Cardiac muscle cell (in vitro differentiated cells and primary cell): Measurements from ENCODE around the gene ZNF415. TPM values are rescaled to one million over a fixed set of nuclear protein-coding genes. Genes with fewer than 3 reads are reported as not detected.

ENCODE experiments used
- DNase-seq, 2 donors: peaks; one replicate each; pipeline versions ENCODE4 v3.0.0 to v3.0.0-alpha.2; 2010 to 2017; ENCODE audit warnings: low read depth in 1 of 2, low spot score in 1 of 2
- H3K27ac ChIP-seq: fragments of 200-600 bp; sonication (generic); 2 replicates; pipeline ENCODE4 v1.5.1; 2016
- H3K27me3 ChIP-seq: fragments of 200-600 bp; sonication (generic); 2 replicates; pipeline ENCODE4 v1.6.0; 2016; ENCODE audit warnings: control low read depth
- H3K36me3 ChIP-seq: fragments of 200-600 bp; sonication (generic); 2 replicates; pipeline ENCODE4 v1.5.1; 2016; ENCODE audit warnings: control low read depth
- H3K4me1 ChIP-seq: fragments of 200-600 bp; sonication (generic); 2 replicates; pipeline ENCODE4 v1.8.1; 2017; ENCODE audit warnings: low read depth, mild to moderate bottlenecking, mixed run types
- H3K4me3 ChIP-seq: fragments of 200-600 bp; sonication (generic); 2 replicates; pipeline ENCODE4 v1.5.1; 2016; ENCODE audit warnings: mild to moderate bottlenecking
- H3K9me3 ChIP-seq: fragments of 200-600 bp; sonication (generic); 2 replicates; pipeline ENCODE4 v1.5.1; 2017; ENCODE audit warnings: low read depth, mild to moderate bottlenecking, control low read depth
- polyA plus RNA-seq: library from polyadenylated mRNA; unstranded; fragments of >200 nt; fragmentation: Nextera tagmentation; extraction: Ambion mirVana; gene quantifications from 2 replicates; pipeline ENCODE4 v1.2.1, GENCODE V29; 2016
- total RNA-seq: library from RNA; depleted of rRNA; stranded (reverse); fragments of >200 nt; gene quantifications from 2 replicates; pipeline ENCODE4 v1.2.3, GENCODE V29; 2016
- TF ChIP-seq, protein P1 (sequence below): IDR thresholded peaks from 2 replicates; pipeline ENCODE4 v1.5.1; 2012; ENCODE audit warnings: low read depth, mild to moderate bottlenecking, low read length

The ZNF415 gene
- total and polyA plus RNA-seq, 2 experiments from 2014 or later = 11.8 to 17.0 TPM

DNA sequence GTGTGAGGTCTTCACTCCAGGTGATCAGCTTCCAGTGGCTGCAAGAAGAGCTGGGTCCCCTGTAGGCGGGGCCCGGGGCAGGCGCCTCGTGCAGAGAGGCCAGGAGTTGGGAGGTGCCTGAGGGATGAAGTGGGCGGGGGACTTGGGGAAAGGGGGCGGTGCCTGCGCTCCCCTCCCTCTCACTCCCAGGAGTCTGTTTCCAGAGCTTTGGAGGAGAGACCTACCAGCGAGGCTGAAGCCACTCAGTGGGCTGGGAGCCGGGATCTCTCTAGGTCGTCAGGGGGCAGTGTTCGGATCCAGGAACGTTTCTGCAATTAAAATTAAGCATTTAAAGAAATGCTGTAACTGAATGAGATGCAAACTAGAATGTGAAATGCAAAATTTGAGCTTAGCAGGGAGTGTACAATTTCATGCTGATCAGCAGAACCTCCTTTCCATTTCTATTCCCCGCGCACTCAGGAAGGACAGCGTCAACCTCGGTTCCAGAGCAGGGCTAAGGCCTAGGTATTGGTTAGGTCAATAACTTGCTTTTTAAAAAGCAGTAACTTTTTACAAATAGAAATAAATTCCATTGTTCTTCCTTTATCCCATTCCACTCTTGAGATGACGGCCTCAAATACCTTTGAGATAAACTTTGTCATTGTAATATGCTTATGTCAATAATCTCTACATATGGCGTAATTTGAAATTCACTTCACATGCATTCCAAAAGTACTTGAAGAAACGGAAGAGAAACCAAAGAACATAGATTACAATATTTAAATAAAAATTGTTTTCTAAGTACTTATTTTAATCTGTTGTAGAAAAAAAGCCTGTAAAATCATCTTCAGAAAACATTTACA, 41.1 kb downstream of the ZNF415 start:
- peak in 1 of 2 donors; percentile 44 for DNase-seq

DNA sequence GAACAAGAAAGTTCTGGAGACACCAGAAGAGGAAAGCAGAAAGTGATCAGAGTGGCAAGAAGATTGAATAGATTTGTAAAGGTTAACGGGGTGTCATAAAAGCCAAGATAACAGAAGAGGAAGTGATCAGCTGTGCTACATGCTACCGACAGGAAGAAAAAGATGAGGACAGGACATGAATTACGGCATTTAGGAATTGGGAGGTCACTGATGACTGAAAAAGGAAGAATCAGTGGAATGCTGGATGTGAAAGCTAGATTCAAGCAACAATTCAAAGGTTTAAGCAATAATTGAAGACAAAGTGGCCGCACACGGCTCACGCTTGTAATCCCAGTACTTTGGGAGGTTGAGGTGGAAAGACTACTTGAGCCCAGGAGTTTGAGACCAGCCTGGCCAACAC, 44.6 kb downstream of the ZNF415 start:
- no peaks in the 10 kb centered on the region for H3K27me3 ChIP-seq
- peak in 1 of 2 donors; percentile 16 for DNase-seq
- H3K4me3 ChIP-seq = no peak overlapping the region
- H3K36me3 ChIP-seq = peaks cover 31% of the 10 kb centered on the region
- no peak overlapping the region for H3K27ac ChIP-seq
- TF ChIP-seq, protein P1, sequence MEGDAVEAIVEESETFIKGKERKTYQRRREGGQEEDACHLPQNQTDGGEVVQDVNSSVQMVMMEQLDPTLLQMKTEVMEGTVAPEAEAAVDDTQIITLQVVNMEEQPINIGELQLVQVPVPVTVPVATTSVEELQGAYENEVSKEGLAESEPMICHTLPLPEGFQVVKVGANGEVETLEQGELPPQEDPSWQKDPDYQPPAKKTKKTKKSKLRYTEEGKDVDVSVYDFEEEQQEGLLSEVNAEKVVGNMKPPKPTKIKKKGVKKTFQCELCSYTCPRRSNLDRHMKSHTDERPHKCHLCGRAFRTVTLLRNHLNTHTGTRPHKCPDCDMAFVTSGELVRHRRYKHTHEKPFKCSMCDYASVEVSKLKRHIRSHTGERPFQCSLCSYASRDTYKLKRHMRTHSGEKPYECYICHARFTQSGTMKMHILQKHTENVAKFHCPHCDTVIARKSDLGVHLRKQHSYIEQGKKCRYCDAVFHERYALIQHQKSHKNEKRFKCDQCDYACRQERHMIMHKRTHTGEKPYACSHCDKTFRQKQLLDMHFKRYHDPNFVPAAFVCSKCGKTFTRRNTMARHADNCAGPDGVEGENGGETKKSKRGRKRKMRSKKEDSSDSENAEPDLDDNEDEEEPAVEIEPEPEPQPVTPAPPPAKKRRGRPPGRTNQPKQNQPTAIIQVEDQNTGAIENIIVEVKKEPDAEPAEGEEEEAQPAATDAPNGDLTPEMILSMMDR = no peak
- no peaks in the 10 kb centered on the region for H3K9me3 ChIP-seq
- no peaks in the 10 kb centered on the region for H3K4me1 ChIP-seq

More for the DNA sequence above, 41.1 kb downstream of the ZNF415 start:
- H3K4me1 ChIP-seq = no peaks in the 10 kb centered on the region
- no peaks in the 10 kb centered on the region for H3K9me3 ChIP-seq
- no peaks in the 10 kb centered on the region for H3K27me3 ChIP-seq
- TF ChIP-seq, protein P1 = no peak
- no peak overlapping the region for H3K4me3 ChIP-seq
- H3K36me3 ChIP-seq = peaks cover 19% of the 10 kb centered on the region
- no peak overlapping the region for H3K27ac ChIP-seq

DNA sequence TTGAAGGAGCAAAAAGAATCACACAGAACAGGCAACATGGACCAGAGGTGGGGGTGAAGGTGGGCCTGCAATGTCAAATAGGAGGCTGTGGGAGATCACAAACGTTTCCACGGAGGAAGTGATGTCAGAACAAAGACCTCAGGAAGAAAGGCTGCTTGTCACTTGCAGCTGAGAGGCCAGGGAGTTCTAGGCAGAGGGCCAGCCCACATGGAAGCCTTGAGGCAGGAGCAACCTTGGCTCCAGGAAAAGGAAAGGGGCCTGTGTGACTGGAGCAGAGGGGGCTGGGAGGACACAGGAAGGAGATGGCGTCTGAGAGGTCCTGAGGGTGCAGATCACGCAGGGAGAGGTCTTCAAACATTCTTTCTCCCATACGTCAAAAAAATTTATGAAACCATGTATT, 45.8 kb downstream of the ZNF415 start:
- DNase-seq = peak in 1 of 2 donors; percentile 96
- Histone ChIP-seq H3K4me1 (no peaks in the 10 kb centered on the region), H3K27me3 (no peaks in the 10 kb centered on the region), H3K4me3 (no peak overlapping the region), H3K27ac (no peak overlapping the region), H3K9me3 (no peaks in the 10 kb centered on the region), H3K36me3 (peaks cover 36% of the 10 kb centered on the region)
- TF ChIP-seq, protein P1 = no peak

DNA sequence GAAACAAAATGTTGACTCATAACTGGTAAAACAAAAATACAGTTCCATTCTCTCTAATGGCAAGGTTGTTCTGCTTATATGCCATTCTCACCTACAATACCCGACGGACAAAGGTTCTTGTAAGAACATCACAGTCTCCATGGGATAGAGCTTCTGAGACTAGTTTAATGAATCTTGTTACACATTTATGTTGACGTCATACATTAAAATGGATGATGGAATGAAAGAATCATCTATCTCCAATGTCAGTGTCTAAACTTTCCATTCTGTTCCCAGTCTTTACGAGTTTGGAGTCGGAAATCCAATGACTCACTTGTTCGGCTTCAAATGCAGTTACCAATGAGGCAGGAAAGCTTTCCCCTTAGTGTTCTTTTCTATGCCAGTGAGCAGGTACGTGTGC, 47.2 kb downstream of the ZNF415 start:
- Histone ChIP-seq H3K27me3 (no peaks in the 10 kb centered on the region), H3K4me1 (no peaks in the 10 kb centered on the region), H3K27ac (no peak overlapping the region), H3K4me3 (no peak overlapping the region), H3K36me3 (peaks cover 33% of the 10 kb centered on the region), H3K9me3 (no peaks in the 10 kb centered on the region)
- no peak for DNase-seq
- TF ChIP-seq, protein P1 = no peak

DNA sequence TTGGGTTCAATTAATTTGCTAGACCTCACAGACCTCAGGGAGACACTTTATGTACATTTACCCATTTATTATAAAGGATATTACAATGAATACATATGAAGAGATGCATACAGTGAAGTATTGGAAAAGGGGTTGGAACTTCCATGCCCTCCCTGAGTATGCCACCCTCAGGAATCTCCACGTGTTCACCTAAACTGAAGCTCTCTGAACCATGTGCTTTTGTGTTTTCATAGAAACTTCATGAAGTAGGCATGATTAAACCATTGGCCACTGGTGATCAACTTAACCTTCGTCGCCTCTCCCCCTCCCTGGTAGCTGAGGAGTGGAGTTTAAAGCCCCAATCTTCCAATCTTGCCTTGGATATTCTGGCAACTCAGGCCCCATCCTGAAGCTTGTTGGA, 49.8 kb downstream of the ZNF415 start:
- no peaks in the 10 kb centered on the region for H3K27me3 ChIP-seq
- TF ChIP-seq, protein P1 = no peak
- no peaks in the 10 kb centered on the region for H3K4me1 ChIP-seq
- no peak overlapping the region for H3K4me3 ChIP-seq
- H3K27ac ChIP-seq = no peak overlapping the region
- DNase-seq = no peak
- no peaks in the 10 kb centered on the region for H3K9me3 ChIP-seq
- H3K36me3 ChIP-seq = peaks cover 21% of the 10 kb centered on the region
